GM23338 (cell line): ENCODE data around the gene SAFB2. TPM values are rescaled to one million over a fixed set of nuclear protein-coding genes. Genes with fewer than 3 reads are reported as not detected.

Experiments used
- ATAC-seq: fragments of 200-7000 bp; cut with Tn5 transposase; 3 replicates; pipeline ENCODE4 v1.9.1; 2020
- DNase-seq: peaks from one replicate; pipeline ENCODE4 v3.0.0-alpha.2; 2015; ENCODE audit warnings: low spot score
- H2AFZ ChIP-seq: fragments of 200-600 bp; sonication (generic); 2 replicates; pipeline ENCODE4 v1.8.0; 2016; ENCODE audit warnings: antibody characterized with exemption, mild to moderate bottlenecking, moderate library complexity
- H3F3A ChIP-seq: fragments of 200-600 bp; sonication (generic); replicated peaks from 2 replicates; pipeline ENCODE4 v1.8.0; 2017; ENCODE audit warnings: antibody characterized with exemption, mixed run types, low read depth
- H3K27ac ChIP-seq: fragments of 200-600 bp; sonication (generic); 2 replicates; pipeline ENCODE4 v1.6.1; 2016; ENCODE audit warnings: low read depth
- H3K27me3 ChIP-seq: fragments of 200-600 bp; sonication (generic); 2 replicates; pipeline ENCODE4 v1.8.0; 2016; ENCODE audit warnings: mild to moderate bottlenecking, mixed run types, moderate library complexity; ENCODE audit not compliant: insufficient read depth
- H3K36me3 ChIP-seq: fragments of 200-600 bp; sonication (generic); 2 replicates; pipeline ENCODE4 v1.8.0; 2016; ENCODE audit warnings: mild to moderate bottlenecking; ENCODE audit not compliant: insufficient read depth
- H3K4me1 ChIP-seq: fragments of 200-600 bp; sonication (generic); 2 replicates; pipeline ENCODE4 v1.8.0; 2016; ENCODE audit warnings: mild to moderate bottlenecking, moderate library complexity; ENCODE audit not compliant: insufficient read depth
- H3K4me2 ChIP-seq: fragments of 200-600 bp; sonication (generic); 2 replicates; pipeline ENCODE4 v1.7.1; 2017; ENCODE audit warnings: mixed run types
- H3K4me3 ChIP-seq: fragments of 200-600 bp; sonication (generic); 2 replicates; pipeline ENCODE4 v1.6.1; 2016; ENCODE audit warnings: mixed run types
- H3K79me2 ChIP-seq: fragments of 200-600 bp; sonication (generic); replicated peaks from 2 replicates; pipeline ENCODE4 v1.8.0; 2017; ENCODE audit warnings: mild to moderate bottlenecking; ENCODE audit not compliant: insufficient read depth
- H3K9me2 ChIP-seq: fragments of 200-600 bp; sonication (generic); 2 replicates; pipeline ENCODE4 v1.8.0; 2017; ENCODE audit not compliant: insufficient read depth
- H4K20me1 ChIP-seq: fragments of 200-600 bp; sonication (generic); replicated peaks from 2 replicates; pipeline ENCODE4 v1.8.0; 2017; ENCODE audit warnings: mild to moderate bottlenecking; ENCODE audit not compliant: insufficient read depth
- H3K27ac Mint-ChIP-seq: 2 replicates; pipeline ENCODE4 v1.8.0; 2020; ENCODE audit warnings: inconsistent platforms, mild to moderate bottlenecking, moderate library complexity, mixed read lengths
- H3K27me3 Mint-ChIP-seq: 3 replicates; pipeline ENCODE4 v1.8.0; 2022; ENCODE audit warnings: low read depth, mild to moderate bottlenecking, moderate library complexity, mixed read lengths, inconsistent platforms; ENCODE audit not compliant: insufficient read depth, poor library complexity
- H3K36me3 Mint-ChIP-seq: 3 replicates; pipeline ENCODE4 v1.8.0; 2021; ENCODE audit warnings: low read depth, mild to moderate bottlenecking, inconsistent platforms, moderate library complexity, mixed read lengths
- H3K4me1 Mint-ChIP-seq: 3 replicates; pipeline ENCODE4 v1.8.0; 2020; ENCODE audit warnings: mild to moderate bottlenecking, inconsistent platforms, mixed read lengths
- H3K4me3 Mint-ChIP-seq: 3 replicates; pipeline ENCODE4 v1.8.0; 2021; ENCODE audit warnings: moderate library complexity, mild to moderate bottlenecking, inconsistent platforms, mixed read lengths
- H3K9me3 Mint-ChIP-seq: 3 replicates; pipeline ENCODE4 v1.8.0; 2020; ENCODE audit warnings: moderate library complexity, mild to moderate bottlenecking, inconsistent platforms, mixed read lengths
- CREB1 ChIP-seq: fragments of 250-450 bp; sonication (Bioruptor Pico); IDR thresholded peaks from 2 replicates; pipeline ENCODE4 v1.5.0; 2020; ENCODE audit warnings: low read depth, mild to moderate bottlenecking, moderate library complexity
- CTCF ChIP-seq, 2 experiments: fragments of 200-600 bp in 1 of 2; sonication (generic) in 1 of 2; conservative IDR thresholded peaks; 2 replicates each; pipeline versions ENCODE4 v1.5.1 to v1.6.1; 2016 to 2017; ENCODE audit warnings: antibody characterized with exemption in 2 of 2, low read depth in 2 of 2, mild to moderate bottlenecking in 2 of 2, moderate library complexity in 1 of 2
- ETS1 ChIP-seq: IDR thresholded peaks from 2 replicates; pipeline ENCODE4 v1.6.1; 2016; ENCODE audit warnings: antibody characterized with exemption
- JUNB ChIP-seq: IDR thresholded peaks from one replicate; pipeline ENCODE4 v1.6.1; 2016; ENCODE audit warnings: antibody characterized with exemption; ENCODE audit not compliant: unreplicated experiment
- NANOG ChIP-seq: IDR thresholded peaks from 2 replicates; pipeline ENCODE4 v1.6.1; 2016; ENCODE audit warnings: antibody characterized with exemption, borderline replicate concordance
- POLR2AphosphoS5 ChIP-seq: IDR thresholded peaks from 2 replicates; pipeline ENCODE4 v1.6.1; 2016; ENCODE audit warnings: antibody characterized with exemption, low read depth
- REST ChIP-seq: IDR thresholded peaks from one replicate; pipeline ENCODE4 v1.6.1; 2018; ENCODE audit warnings: antibody characterized with exemption; ENCODE audit not compliant: unreplicated experiment
- STAT1 ChIP-seq: IDR thresholded peaks from one replicate; pipeline ENCODE4 v1.6.1; 2016; ENCODE audit warnings: antibody characterized with exemption; ENCODE audit not compliant: unreplicated experiment
- ZNF114 ChIP-seq: fragments of 250-450 bp; sonication (Bioruptor Pico); IDR thresholded peaks from 2 replicates; pipeline ENCODE4 v1.5.0; 2020; ENCODE audit warnings: mild to moderate bottlenecking, moderate library complexity
- ZNF331 ChIP-seq: fragments of 250-450 bp; sonication (Bioruptor Pico); IDR thresholded peaks from 2 replicates; pipeline ENCODE4 v1.5.0; 2020; ENCODE audit warnings: low read depth, mild to moderate bottlenecking, moderate library complexity
- ZNF462 ChIP-seq: fragments of 250-450 bp; sonication (Bioruptor Pico); IDR thresholded peaks from 2 replicates; pipeline ENCODE4 v1.5.0; 2020; ENCODE audit warnings: mild to moderate bottlenecking, moderate library complexity
- polyA plus RNA-seq: library from polyadenylated mRNA; unstranded; fragments of >200 nt; fragmentation: Nextera tagmentation; extraction: Ambion mirVana; gene quantifications from 2 replicates; pipeline ENCODE4 v1.2.1, GENCODE V29; 2016
- total RNA-seq: library from RNA; depleted of rRNA; stranded (reverse); fragments of >200 nt; shearing (Covaris generic); gene quantifications from 2 replicates; pipeline ENCODE4 v1.2.3, GENCODE V29; 2014

Gene SAFB2
- total and polyA plus RNA-seq, 2 experiments from 2014 or later = 37.7 to 102 TPM

- TF ChIP-seq ZNF114 (CRISPR knock-in tag) (no peak), JUNB (no peak), ETS1 (no peak), REST (no peak), CREB1 (CRISPR knock-in tag) (no peak), NANOG (no peak), ZNF331 (CRISPR knock-in tag) (no peak), ZNF462 (CRISPR knock-in tag) (no peak), POLR2AphosphoS5 (no peak), STAT1 (no peak), CTCF (conservative IDR thresholded peaks at IDR 0.05; ENCODE audit: low read depth in 2 of 2) (no peak)
- H3K9me2 ChIP-seq = no peaks in the 10 kb centered on the region
- 0 out of 2 replicates have a peak, but pooled peaks cover 3% of the 10 kb centered on the region for H3K79me2 ChIP-seq
- Mint-ChIP-seq H3K27me3 (peaks cover 12% of the 10 kb centered on the region), H3K36me3 (peaks cover 86% of the 10 kb centered on the region), H3K9me3 (no peaks in the 10 kb centered on the region), H3K4me3 (no peak overlapping the region; the same call in 2 of the 3 replicates), H3K4me1 (no peaks in the 10 kb centered on the region), H3K27ac (no peak overlapping the region; the same call in 1 of the 2 replicates)
- ATAC-seq (no peak), DNase-seq (no peak)
- no peaks in the 10 kb centered on the region for H3K27me3 ChIP-seq
- peaks cover 12% of the 10 kb centered on the region for H4K20me1 ChIP-seq
- H3K27ac ChIP-seq = no peak overlapping the region
- H2AFZ ChIP-seq = no peak overlapping the region
- H3K36me3 ChIP-seq = peaks cover 33% of the 10 kb centered on the region
- H3K4me2 ChIP-seq = no peak overlapping the region
- H3K4me1 ChIP-seq = no peaks in the 10 kb centered on the region
- no peak overlapping the region for H3K4me3 ChIP-seq
- 0 out of 2 replicates have a peak, but pooled peaks cover 2% of the 10 kb centered on the region for H3F3A ChIP-seq
Observed at GRCh38 chr19:5595129-5595528, 27.4 kb downstream of the SAFB2 start.
